VCaP (cell line): ENCODE data around the gene P2RY12.

ENCODE experiments used
- H3K27ac ChIP-seq: fragments of 450-650 bp; 2 replicates; pipeline ENCODE4 v1.5.1; 2017
- TF ChIP-seq, protein P1 (sequence below): fragments of 450-650 bp; conservative IDR thresholded peaks from 2 replicates; pipeline ENCODE4 v1.5.1; 2017; ENCODE audit warnings: mild to moderate bottlenecking, moderate library complexity

Gene P2RY12

DNA sequence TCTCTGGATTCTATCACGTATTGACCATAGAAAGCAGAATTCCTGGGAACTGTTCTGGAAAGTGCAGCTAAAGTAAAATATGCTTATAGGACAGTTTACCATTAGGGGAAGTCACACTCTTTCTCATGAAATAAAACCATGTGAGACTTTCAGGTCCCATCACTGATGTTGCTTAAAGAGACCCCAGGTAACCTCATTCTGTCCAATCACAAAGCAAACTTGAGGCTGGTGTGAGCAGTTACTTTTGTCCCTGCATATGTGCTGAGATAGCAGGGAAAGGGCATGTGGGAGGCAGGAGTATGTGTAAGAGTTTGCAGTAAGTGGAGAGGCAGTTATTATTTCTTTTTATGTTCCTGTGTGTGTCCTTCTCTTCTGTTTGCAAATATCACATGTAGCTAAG is 84.0 kb downstream of the P2RY12 start:
- H3K27ac ChIP-seq, result no peak overlapping the region
- TF ChIP-seq, protein P1, sequence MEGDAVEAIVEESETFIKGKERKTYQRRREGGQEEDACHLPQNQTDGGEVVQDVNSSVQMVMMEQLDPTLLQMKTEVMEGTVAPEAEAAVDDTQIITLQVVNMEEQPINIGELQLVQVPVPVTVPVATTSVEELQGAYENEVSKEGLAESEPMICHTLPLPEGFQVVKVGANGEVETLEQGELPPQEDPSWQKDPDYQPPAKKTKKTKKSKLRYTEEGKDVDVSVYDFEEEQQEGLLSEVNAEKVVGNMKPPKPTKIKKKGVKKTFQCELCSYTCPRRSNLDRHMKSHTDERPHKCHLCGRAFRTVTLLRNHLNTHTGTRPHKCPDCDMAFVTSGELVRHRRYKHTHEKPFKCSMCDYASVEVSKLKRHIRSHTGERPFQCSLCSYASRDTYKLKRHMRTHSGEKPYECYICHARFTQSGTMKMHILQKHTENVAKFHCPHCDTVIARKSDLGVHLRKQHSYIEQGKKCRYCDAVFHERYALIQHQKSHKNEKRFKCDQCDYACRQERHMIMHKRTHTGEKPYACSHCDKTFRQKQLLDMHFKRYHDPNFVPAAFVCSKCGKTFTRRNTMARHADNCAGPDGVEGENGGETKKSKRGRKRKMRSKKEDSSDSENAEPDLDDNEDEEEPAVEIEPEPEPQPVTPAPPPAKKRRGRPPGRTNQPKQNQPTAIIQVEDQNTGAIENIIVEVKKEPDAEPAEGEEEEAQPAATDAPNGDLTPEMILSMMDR, result no peak

DNA sequence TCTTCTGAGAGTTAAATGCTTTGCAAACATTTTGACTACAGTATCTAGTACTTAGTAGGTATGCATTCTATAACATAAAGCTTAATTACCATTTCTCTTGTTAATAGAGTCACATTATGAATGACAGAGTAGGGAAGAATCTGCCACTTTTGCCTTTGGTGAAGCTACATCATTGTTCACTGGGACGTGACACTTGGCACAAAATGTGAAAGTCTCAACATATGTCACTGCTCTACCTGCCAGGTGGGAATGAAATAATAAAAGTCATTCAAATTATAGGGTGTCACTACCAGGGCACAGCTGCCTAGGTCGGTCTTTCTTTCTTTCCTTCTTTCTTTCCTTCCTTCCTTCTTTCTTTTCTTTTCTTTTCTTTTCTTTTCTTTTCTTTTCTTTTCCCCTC is 85.5 kb downstream of the P2RY12 start:
- no peak overlapping the region for H3K27ac ChIP-seq
- TF ChIP-seq, protein P1, result no peak

DNA sequence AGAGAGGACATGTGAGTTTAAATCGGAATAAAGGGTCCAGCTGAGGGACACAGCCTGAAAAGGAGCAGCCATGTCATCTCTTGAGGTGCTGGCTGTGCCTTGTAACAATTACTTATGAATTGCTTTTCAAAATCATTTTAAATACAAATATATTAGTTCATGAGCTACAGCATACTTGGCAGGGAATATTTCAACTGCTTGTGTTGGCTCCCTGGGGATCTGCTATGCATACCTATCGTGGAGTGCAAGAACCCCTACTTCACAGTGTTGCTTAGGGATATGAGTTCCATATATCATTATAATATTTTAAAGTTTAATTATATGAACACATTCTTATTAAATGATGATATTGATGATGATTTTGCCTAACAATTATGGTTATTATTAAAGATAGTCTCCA is 87.1 kb downstream of the P2RY12 start:
- TF ChIP-seq, protein P1, result no peak
- no peak overlapping the region for H3K27ac ChIP-seq

DNA sequence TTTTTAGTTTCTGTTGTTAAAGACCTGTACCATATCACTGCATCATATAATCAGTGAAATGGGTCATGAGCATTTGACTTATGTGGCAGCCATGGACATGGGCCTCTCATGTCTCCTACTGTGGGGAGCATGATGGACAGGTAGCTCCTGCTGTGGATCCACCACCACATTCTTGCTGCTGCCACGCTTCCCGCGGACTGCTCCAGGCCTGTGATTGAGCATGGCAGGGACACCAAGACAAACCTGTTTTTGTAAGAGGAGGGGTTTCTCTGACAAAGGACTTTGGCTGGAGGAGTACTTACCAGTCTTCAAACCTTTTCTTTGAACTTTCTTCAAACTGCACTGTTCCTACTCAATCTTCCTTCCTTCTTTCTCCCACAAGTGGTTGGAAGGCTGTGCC is 88.3 kb downstream of the P2RY12 start:
- TF ChIP-seq, protein P1, result no peak
- no peak overlapping the region for H3K27ac ChIP-seq

DNA sequence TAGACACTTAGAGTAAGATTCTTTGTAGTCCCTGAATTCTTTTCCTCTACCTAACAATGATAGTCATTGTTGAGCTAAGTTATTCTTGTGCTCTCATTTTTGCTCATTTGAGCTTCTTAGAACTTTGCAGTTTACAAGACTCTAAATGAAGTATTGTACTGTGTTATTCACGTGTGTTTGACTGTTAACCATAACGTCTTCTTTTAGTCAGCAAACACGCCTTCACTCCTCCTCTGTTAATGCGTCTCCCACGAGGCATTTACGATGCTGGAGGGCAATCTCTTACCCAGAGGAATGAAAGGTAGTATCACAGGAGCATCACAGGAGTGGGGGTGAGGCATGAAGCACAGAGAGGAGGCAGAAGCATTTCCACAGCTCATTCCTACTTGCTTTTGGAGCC is 91.4 kb downstream of the P2RY12 start:
- TF ChIP-seq, protein P1, result no peak

DNA sequence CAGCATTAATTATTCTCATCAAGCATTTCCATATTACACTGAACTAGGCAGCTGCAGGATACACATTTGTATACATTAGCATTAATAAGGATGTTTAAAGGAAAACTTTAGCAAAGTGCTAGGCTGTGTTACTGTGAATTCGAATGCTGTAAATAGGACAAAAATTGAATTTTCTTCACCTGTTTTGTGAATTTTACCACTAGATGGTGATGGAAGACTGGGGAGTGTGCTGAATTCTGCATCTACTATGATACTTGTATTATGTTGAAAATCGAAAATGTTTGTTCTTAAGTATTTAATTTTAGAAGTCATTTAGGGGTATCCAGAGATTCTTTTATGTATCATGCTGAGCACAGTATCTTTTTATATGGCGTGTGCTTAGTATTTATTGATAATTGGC is 93.9 kb downstream of the P2RY12 start:
- no peak overlapping the region for H3K27ac ChIP-seq
- TF ChIP-seq, protein P1, result peak; percentile 76

More for the DNA sequence above, 91.4 kb downstream of the P2RY12 start:
- H3K27ac ChIP-seq, result no peak overlapping the region

DNA sequence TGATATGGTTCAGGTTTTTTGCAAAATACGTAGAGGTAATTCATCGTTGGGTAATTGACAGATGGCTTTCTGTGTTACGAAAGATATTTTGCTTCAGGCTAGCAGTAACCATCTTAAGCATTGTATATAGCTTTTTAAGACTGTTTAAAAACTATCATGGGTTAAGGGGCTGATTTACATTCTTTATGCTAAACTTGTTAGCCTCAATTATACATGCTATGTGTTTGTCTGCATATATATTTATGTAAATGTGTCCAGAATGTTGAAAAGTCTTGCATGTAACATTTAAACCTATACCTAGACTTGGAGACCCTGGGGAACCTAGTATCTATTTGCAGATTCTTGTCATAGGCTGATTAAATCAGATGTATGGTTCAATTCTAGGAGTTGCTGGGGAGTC is 95.1 kb downstream of the P2RY12 start:
- no peak overlapping the region for H3K27ac ChIP-seq
- TF ChIP-seq, protein P1, result no peak
